DMS153 (cell line): ENCODE data around the gene PCDHGA2.
"Not testable (repeated sequence)": the region's sequence is repeated elsewhere in the genome, so short reads cannot be mapped to it uniquely, and the experiment has no call there.

ENCODE experiments used
- DNase-seq: peaks from one replicate; lab custom pipeline; 2025; lab: John Stamatoyannopoulos, UW

The PCDHGA2 gene

DNA sequence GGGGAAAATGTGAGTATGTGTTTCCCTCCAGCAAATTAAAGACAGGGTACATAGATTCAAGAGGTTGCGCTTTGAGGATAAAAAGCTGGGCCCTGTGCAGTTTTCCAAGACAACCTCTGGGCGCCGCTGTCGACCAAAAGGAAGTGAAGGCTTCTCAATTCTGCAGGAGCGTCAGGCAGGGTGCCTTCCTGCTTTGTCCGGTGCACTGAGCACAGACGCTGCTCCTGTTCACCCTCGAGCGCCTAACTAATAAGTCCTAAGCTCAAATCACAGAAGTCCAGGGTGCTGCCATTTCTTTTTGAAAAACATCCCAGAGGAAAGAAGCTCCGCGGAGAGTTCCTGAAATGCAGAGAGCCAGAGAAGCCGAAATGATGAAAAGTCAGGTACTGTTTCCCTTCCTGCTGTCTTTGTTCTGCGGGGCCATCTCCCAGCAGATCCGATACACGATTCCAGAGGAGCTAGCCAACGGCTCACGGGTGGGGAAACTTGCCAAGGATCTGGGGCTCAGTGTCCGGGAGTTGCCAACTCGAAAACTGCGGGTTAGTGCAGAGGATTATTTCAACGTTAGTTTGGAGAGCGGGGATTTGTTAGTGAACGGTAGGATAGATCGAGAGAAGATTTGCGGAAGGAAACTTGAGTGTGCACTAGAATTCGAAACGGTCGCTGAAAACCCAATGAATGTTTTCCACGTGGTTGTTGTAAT, 11.5 kb downstream of the PCDHGA2 start, which contains the start of gene PCDHGB1:
Gene PCDHGB1 (plus strand): TSS at position 183 of the 703 bp plus-strand sequence. CDS start 162 bp downstream, at position 345.
- DNase-seq, result no peak

DNA sequence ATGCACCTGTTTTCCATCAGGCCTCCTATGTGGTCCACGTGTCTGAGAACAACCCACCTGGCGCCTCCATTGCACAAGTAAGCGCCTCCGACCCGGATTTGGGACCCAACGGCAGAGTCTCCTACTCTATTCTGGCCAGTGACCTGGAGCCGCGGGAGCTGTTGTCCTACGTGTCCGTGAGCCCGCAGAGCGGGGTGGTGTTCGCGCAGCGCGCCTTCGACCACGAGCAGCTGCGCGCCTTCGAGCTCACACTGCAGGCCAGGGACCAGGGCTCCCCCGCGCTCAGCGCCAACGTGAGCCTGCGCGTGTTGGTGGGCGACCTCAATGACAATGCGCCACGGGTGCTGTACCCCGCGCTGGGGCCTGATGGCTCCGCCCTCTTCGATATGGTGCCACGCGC, 13.0 kb downstream of the PCDHGA2 start:
- DNase-seq, result no peak

DNA sequence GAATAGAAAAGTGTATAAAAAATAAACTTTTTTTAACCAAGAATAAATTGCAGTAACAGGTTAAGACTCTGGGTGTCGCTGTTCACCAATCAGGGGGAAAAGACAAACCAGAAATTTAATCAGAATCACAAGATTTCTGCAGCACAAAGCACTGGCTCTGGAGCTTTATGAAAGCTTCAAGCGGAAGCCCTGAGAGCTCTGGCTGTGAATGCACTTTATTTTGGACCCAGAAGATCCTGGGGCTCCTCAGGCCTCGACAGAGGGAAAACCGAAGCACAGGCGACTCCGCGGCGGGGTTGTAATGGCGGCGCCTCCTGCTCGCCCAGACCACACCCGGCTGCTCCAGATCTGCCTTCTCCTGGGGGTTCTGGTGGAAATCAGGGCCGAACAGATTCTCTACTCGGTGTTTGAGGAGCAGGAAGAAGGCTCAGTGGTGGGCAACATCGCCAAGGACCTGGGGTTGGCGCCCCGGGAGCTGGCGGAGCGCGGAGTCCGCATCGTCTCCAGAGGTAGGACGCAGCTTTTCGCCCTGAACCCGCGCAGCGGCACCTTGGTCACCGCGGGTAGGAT, 16.4 kb downstream of the PCDHGA2 start, which contains the start of gene PCDHGA4:
Gene PCDHGA4 (plus strand): TSS at position 122 of the 570 bp plus-strand sequence. CDS start 87 bp downstream, at position 209.
- no peak for DNase-seq

DNA sequence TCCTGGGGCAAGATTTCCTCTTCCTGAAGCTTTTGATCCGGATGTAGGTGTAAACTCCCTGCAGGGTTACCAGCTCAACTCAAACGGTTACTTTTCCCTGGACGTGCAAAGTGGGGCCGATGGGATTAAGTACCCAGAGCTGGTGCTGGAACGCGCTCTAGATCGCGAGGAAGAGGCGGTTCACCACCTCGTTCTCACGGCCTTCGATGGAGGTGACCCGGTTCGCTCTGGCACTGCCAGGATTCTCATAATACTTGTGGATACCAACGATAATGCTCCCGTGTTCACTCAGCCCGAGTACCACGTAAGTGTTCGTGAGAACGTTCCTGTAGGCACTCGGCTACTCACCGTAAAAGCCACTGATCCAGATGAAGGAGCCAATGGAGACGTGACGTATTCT, 17.1 kb downstream of the PCDHGA2 start:
- no peak for DNase-seq

DNA sequence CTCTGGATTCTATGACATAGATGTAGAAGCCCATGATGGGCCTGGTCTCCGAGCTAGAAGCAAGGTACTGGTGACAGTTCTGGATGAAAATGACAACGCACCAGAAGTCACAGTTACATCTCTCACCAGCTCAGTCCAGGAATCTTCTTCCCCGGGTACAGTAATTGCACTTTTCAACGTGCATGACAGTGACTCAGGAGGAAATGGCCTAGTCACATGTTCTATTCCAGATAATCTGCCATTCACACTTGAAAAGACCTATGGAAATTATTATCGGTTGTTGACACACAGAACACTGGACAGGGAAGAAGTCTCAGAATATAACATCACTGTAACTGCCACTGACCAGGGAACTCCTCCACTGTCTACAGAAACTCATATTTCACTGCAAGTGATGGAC, 17.6 kb downstream of the PCDHGA2 start:
- DNase-seq, result no peak

DNA sequence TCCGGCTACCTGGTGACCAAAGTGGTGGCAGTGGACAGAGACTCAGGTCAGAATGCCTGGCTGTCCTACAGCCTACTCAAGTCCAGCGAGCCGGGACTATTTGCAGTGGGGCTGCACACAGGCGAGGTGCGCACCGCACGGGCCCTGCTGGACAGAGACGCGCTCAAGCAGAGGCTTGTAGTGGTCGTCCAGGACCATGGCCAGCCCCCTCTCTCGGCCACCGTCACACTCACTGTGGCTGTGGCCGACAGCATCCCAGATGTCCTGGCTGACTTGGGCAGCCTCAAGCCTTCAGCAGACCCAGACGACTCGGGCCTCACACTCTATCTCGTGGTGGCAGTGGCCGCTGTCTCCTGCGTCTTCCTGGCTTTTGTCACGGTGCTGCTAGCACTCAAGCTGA, 18.4 kb downstream of the PCDHGA2 start:
- no peak for DNase-seq

DNA sequence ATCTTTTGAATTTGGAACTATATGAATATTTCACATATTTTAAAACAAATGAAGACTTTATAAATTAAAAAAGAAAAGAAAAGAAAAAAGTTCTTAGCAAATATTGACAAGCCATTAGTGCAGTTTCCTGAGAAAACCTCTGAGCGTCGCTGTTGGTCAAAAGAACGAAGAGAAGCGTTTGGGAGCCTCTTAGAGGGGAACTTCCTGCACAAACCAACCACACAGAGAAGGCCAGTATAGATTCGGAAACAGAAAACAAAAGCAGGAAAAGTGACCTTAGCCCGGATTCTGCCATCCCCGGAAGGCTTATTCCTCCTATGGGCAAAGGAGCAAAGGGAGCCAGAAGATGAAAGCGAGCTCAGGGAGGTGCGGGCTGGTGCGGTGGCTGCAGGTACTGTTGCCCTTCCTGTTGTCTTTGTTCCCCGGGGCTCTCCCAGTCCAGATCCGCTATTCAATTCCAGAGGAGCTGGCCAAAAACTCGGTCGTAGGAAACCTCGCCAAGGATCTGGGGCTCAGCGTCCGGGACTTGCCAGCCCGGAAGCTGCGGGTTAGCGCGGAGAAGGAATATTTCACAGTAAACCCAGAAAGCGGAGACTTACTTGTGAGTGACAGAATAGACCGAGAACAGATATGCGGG, 21.3 kb downstream of the PCDHGA2 start, which contains the start of gene PCDHGB2:
Gene PCDHGB2 (plus strand): TSS at position 205 of the 637 bp plus-strand sequence. CDS start 142 bp downstream, at position 347.
- no peak for DNase-seq

DNA sequence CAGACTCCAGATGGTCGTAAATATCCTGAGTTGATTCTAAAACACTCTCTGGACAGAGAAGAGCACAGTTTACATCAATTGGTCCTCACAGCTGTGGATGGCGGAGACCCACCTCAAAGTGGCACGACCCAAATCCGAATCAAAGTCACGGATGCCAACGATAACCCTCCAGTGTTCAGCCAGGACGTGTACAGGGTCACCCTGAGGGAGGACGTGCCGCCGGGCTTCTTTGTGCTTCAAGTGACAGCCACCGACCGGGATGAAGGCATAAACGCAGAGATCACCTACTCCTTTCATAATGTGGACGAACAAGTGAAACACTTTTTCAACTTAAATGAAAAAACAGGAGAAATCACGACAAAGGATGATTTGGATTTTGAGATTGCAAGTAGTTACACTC, 22.1 kb downstream of the PCDHGA2 start:
- DNase-seq, result no peak

DNA sequence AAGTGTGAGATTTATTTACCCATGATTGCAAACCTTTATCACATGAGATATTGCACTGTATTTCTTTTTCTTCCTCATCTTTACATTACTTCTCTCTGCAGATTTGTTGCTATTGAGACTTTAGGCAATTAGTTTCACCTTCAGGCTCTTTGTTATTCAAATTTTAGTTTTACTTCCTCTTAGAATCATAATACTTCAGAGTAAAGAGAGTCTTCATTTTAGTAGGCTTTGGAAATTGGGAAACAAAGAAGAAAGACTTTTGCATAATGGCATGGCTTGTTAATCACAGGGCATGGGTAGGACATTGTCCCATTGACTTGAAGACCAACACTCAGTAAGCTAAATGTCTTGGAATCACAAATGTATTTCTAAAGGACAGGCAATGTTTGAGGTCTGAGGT, 24.2 kb downstream of the PCDHGA2 start:
- DNase-seq, result no peak

DNA sequence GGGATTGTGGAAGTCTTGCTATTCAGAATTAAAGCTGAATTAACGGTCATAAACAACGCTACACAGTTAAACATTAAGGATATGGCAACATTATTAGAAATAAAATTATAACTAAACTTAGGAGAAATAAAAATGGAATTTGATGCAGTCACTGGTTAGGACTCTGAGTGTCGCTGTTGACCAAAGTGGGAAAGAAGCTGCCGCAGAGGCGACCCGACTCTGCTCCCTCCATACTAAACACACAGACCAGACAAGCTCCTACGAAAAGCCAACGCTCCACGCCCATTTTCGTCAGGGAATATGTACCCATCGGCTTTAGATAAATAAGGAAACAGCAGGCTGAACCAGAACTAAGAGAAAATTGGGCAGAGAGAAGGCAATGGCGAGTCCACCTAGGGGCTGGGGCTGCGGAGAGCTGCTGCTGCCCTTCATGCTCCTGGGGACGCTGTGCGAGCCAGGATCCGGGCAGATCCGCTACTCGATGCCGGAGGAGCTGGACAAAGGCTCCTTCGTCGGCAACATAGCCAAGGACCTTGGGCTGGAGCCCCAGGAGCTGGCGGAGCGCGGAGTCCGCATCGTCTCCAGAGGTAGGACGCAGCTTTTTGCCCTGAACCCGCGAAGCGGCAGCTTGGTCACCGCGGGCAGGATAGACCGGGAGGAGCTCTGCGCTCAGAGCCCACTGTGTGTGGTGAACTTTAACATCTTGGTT, 25.5 kb downstream of the PCDHGA2 start, which contains the start of gene PCDHGA5:
Gene PCDHGA5 (plus strand): TSS at position 211 of the 709 bp plus-strand sequence. CDS start 169 bp downstream, at position 380.
- DNase-seq, result no peak

DNA sequence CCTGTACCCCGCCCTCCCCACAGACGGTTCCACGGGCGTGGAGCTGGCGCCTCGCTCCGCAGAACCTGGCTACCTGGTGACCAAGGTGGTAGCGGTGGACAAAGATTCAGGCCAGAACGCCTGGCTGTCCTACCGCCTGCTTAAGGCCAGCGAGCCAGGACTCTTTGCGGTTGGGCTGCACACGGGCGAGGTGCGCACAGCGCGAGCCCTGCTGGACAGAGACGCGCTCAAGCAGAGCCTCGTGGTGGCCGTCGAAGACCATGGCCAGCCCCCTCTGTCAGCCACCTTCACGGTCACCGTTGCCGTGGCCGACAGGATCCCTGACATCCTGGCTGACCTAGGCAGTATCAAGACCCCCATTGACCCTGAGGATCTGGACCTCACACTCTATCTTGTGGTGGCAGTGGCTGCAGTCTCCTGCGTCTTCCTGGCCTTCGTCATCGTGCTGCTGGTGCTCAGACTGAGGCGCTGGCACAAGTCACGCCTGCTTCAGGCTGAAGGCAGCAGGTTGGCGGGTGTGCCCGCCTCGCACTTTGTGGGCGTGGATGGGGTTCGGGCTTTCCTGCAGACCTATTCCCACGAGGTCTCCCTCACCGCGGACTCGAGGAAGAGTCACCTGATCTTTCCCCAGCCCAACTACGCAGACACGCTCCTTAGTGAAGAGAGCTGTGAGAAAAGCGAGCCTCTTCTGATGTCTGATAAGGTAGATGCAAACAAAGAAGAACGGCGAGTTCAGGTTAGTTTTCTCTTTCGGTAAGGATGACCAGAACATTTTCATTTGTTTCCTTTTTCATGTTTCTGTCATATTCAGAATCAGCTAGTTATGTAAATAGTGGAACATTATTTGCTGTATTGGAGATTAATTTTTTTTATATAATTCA, 27.7 kb downstream of the PCDHGA2 start:
- DNase-seq, result no peak

DNA sequence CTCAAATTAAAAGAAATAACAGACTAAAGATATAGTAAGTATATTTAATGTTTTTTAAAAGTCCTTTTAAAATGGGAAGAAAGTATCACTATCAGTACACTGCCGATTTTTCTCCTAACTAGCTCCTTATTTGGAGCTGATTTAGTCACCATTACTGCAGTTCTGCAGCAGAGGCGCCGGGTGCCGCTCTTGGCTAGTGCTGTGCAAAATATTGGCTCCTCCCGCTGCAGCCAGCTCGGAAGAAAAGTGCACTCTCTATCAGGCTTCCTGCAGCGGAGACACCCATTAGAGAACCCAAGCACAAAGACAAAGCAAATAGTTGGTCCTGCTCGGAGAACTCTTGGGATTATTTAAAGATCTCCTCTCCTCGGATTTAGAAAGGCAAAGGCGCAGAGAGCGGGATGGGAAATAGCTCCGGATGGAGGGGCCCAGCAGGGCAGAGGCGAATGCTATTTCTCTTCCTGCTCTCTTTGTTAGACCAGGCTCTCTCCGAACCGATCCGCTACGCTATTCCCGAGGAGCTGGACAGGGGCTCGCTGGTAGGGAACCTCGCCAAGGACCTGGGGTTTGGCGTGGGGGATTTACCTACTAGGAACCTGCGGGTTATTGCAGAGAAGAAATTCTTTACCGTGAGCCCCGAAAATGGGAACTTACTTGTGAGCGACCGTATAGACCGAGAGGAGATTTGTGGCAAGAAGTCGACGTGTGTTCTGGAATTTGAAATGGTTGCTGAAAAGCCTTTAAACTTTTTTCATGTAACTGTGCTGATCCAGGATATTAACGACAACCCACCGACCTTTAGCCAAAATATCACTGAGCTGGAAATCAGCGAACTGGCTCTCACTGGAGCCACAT, 31.7 kb downstream of the PCDHGA2 start, which contains the start of gene PCDHGB3:
Gene PCDHGB3 (plus strand): TSS at position 249 of the 855 bp plus-strand sequence. CDS start 153 bp downstream, at position 402.
- DNase-seq, result no peak

DNA sequence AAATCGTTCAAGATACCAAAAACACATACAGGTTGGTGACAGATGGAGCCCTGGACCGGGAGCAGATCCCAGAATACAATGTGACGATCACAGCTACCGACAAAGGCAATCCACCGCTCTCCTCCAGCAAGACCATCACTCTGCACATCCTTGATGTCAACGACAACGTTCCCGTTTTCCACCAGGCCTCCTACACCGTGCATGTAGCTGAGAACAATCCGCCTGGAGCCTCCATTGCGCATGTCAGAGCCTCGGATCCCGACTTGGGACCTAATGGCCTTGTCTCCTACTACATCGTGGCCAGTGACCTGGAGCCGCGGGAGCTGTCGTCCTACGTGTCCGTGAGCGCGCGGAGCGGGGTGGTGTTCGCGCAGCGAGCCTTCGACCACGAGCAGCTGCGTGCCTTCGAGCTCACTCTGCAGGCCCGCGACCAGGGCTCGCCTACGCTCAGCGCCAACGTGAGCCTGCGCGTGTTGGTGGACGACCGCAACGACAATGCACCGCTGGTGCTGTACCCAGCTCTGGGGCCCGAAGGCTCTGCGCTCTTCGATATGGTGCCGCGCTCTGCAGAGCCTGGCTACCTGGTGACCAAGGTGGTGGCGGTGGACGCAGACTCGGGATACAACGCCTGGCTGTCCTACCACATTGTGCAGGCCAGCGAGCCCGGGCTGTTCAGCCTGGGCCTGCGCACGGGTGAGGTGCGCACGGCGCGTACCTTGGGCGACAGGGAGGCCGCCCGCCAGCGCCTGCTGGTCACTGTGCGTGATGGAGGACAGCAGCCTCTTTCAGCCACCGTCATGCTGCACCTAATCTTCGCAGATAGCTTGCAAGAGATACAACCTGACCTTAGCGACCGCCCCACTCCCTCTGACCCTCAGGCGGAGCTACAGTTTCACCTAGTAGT, 33.3 kb downstream of the PCDHGA2 start:
- no peak for DNase-seq

DNA sequence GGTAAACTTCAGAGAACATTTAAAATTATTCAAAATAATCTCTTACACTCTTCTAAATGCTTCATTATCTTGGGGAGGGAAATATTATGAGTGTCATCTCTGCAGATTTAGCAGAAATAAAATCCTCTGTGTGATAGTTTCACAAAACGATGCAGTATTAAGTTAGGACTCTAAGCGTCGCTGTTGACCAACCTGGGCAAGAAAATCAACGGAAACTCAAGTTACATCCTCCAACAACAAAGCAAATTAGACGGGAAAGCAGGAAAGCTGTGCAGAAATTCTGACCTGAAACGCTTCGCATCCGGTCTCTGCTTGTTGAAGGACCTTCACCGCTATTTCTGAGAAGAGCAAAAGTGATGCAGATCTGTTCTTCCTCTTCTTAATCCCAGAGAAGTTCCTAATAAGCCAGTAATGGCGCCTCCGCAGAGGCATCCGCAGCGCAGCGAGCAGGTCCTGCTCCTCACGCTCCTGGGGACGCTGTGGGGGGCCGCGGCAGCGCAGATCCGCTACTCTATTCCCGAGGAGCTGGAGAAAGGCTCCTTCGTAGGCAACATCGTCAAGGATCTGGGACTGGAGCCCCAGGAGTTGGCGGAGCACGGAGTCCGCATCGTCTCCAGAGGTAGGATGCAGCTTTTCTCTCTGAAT, 35.2 kb downstream of the PCDHGA2 start, which contains the start of gene PCDHGA6:
Gene PCDHGA6 (plus strand): TSS at position 219 of the 645 bp plus-strand sequence. CDS start 193 bp downstream, at position 412.
- no peak for DNase-seq

DNA sequence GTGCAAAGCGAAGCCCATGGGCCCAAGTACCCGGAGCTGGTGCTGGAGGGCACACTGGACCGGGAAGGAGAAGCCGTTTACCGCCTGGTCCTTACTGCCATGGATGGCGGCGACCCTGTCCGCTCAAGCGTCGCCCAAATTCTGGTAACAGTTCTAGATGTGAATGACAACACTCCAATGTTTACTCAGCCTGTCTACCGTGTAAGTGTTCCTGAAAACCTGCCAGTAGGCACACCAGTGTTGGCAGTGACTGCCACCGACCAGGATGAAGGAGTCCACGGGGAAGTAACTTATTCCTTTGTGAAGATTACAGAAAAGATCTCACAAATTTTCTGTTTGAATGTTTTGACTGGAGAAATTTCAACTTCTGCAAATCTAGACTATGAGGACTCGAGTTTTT, 36.1 kb downstream of the PCDHGA2 start:
- DNase-seq, result no peak

DNA sequence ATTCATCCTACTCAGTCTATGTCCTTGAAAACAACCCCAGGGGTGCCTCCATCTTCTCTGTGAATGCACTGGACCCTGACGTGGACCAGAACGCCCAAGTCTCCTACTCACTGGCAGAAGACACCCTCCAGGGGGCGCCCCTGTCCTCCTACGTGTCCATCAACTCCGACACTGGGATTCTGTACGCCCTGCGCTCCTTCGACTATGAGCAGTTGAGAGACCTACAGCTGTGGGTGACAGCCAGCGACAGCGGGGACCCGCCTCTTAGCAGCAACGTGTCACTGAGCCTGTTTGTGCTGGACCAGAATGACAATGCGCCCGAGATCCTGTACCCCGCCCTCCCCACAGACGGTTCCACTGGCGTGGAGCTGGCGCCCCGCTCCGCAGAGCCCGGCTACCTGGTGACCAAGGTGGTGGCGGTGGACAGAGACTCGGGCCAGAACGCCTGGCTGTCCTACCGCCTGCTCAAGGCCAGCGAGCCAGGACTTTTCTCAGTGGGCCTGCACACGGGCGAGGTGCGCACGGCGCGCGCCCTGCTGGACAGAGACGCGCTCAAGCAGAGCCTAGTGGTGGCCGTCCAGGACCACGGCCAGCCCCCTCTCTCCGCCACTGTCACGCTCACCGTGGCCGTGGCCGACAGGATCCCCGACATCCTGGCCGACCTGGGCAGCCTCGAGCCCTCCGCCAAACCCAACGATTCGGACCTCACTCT, 37.0 kb downstream of the PCDHGA2 start:
- DNase-seq, result not testable (repeated sequence)

DNA sequence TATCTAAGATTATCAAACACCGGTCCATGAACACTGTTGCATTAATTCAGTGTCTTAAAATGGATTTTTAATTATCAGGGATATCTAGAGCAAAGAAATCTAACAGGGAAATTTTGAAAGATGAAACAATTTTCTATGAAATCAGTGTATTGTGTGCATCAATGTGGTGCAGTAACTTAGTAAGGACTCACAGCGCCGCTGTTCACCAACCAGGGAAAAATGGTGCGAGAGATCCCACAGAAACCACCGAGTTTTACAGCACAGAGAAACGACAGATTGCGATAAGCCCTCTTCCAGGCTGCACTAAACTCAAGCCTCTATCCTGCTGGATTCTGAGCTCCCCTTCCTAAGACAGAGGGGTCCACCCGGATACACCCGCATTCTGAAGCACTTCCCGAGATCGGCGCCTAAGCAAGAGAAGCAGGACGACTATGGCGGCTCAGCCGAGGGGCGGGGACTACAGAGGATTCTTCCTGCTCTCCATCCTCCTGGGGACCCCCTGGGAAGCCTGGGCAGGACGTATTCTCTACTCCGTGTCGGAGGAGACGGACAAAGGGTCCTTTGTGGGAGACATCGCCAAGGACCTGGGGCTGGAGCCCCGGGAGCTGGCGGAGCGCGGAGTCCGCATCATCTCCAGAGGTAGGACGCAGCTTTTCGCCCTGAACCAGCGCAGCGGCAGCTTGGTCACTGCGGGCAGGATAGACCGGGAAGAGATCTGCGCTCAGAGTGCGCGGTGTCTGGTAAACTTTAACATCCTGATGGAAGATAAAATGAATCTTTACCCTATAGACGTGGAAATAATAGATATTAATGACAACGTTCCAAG, 44.1 kb downstream of the PCDHGA2 start, which contains the start of gene PCDHGA7:
Gene PCDHGA7 (plus strand): TSS at position 274 of the 826 bp plus-strand sequence. CDS start 158 bp downstream, at position 432.
- DNase-seq, result no peak
